ENCODE measurements around the gene STX10.
A peak's percentile ranks its signal among the peaks of the same experiment; 100 is the strongest.
"Not testable (repeated sequence)": the region's sequence is repeated elsewhere in the genome, so short reads cannot be mapped to it uniquely, and the experiment has no call there.

Gene STX10, protein sequence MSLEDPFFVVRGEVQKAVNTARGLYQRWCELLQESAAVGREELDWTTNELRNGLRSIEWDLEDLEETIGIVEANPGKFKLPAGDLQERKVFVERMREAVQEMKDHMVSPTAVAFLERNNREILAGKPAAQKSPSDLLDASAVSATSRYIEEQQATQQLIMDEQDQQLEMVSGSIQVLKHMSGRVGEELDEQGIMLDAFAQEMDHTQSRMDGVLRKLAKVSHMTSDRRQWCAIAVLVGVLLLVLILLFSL

DNA sequence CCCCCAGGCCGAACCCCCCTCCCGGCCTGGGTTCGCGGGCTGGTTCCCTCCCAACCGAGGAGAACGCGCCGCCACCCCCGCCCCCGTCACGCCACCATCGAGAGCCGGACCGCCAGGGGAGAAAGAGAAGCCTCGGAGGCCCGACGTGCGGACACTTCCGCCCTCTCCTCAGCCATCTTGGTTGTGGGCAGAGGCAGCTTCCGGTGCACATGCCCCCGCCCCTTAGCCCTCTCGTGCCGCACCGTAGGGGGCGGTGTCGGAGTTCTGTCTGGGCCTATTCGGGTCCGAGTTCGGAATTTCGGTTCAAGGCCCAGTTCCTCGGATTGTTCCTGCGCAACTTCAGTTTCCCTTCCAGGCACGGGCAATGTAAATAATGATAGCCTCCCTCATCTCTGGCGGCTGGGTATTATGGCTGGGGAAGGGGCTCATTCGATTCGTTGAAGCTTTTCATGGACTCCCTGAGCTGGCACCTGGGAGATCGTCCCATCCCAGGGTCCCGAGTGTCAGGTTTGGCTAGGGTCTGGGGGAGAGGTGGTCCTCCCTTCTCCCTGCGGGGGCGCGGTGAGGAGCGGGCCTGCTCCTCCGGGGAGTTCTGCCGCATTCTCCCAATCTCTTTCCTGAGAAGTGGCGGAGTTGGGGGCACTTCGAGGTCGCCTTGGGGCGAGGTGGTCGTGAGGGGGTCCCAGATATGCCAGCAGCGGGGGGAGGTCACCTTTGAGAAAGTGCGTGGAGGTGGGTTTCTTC lies at the start of gene STX10, which contains the start of gene IER2:
TSS of gene STX10 (minus strand) at position 189 of the 744 bp plus-strand sequence. CDS start 202 bp downstream, outside the sequence.
TSS of gene IER2 (plus strand) at position 225 of the 744 bp plus-strand sequence. CDS start 2,776 bp downstream, outside the sequence.
- DNase-seq (ENCODE audit: low spot score): peak; percentile 94

DNA sequence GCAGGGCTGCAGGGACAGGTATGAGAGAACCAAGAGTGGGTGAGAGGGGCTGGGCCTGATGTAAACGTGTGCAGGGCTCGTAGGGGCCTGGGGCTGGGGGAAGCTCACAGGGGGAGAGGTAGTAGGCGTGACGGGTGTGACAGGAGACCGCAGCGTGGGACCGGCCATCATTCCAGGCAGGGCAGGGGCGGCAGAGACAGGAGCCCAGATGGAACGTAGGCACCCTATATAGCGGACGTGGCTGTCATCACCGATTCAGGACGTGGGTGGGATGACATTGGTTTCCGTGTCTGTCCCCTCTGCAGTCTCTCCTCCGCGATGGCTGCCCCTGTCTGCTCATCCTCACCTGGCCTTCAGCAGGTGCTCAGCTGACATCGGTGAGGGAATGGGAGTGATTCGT lies 48.5 kb upstream of the STX10 start:
- no peak for DNase-seq (ENCODE audit: low spot score)

DNA sequence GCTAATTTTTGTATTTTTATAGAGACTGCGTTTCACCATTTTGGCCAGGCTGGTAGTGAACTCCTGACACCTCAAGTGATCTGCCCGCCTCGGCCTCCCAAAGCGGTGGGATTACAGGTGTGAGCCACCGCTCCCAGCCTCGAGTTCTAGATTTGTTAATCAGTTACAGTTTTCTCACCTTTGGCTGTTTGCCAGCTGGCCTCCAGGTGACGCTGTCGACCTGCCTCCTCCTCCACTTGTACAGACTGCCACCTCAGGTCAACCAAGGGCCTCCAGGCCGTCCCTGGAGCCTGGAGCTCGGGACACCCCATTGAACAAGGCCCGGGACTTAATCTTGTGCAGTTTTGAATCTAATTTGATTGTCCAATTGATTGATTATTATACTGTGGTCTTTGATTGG lies 45.5 kb upstream of the STX10 start:
- DNase-seq (ENCODE audit: low spot score): no peak

DNA sequence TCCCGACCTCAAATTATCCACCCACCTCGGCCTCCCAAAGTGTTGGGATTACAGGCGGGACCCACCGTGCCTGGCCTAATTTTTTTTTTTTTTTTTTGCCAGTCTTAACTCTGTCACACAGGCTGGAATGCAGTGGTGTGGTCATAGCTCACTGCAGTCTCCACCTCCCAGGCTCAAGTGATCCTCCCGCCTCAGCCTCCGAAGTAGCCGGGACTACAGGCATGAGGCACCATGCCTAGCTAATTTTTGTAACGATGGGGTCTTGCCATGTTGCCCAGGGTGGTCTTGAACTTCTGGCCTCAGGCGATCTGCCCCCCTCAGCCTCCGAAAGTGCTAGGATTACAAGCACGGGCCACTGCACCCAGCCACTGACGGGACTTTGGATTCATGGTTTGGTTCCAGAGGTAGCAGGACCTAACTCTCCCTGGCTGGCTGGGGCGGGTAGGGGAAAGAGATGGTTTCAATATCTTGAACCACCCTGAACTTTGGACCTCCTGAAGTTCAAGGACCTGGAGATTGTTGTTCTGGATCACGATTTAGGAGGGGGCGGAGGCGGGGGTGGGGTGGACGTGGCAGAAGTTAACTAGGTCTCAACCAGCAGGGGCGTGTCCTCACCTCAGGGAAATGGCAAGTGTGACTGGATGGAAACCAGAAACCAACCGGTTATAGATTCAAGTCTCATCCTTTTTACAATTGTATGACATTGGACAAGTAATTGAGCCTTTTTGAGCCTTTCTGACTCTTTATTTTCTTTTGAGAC lies 40.8 kb upstream of the STX10 start:
- no peak for DNase-seq (ENCODE audit: low spot score)

- DNase-seq (ENCODE audit: low spot score): no peak
Measured at GRCh38 chr19:13189600-13189999, 39.4 kb upstream of the STX10 start.

- no peak for DNase-seq (ENCODE audit: low spot score)
Measured at GRCh38 chr19:13187419-13187818, 37.2 kb upstream of the STX10 start.

GRCh38 chr19:13186688-13187087 lies 36.5 kb upstream of the STX10 start:
- DNase-seq (ENCODE audit: low spot score): not testable (repeated sequence)

GRCh38 chr19:13185763-13186657 lies 35.8 kb upstream of the STX10 start:
- DNase-seq (ENCODE audit: low spot score): not testable (repeated sequence)

DNA sequence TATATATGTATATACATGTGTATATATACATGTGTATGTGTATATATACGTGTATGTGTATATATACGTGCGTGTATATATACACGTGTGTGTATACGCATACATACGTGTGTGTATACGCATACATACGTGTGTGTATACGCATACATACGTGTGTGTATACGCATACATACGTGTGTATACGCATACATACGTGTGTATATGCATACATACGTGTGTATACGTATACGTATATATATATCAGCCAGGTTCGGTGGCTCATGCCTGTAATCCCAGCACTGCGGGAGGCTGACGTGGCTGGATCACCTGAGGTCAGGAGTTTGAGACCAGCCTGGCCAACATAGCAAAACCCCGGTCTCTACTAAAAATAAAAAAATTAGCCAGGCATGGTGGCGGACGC lies 34.8 kb upstream of the STX10 start:
- DNase-seq (ENCODE audit: low spot score): not testable (repeated sequence)

DNA sequence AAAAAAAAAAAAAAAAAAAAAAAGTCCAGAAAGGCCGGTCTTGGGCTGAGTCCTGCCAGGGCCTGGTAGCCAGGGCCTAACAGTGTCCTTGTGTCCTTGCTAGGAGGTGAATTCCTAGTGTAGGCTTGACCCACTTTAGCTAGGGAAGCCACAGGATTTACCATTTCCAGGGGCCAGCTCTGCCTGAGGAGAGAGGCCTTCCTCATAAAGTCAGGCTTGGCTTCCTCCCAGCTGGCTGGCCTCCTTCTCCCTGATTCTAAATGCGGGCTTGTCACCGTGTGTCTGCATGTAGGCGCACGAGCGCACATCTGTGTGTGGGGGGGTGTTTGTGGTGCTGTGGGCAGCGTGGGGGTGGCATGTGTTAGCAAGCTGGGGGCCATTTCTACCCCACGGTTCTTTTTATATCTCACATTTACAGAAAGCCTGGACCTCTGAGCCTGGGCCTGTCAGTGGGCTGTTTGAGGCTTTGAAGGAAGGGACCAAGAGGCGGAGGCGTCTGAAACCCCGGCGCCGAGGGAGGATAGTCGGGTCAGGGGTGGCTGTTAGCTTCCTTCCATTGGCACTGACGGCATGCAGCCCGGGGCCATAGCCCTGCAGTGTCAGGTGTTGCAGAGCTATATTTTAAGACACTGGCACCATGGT lies 31.7 kb upstream of the STX10 start:
- DNase-seq (ENCODE audit: low spot score): peak; percentile 78

DNA sequence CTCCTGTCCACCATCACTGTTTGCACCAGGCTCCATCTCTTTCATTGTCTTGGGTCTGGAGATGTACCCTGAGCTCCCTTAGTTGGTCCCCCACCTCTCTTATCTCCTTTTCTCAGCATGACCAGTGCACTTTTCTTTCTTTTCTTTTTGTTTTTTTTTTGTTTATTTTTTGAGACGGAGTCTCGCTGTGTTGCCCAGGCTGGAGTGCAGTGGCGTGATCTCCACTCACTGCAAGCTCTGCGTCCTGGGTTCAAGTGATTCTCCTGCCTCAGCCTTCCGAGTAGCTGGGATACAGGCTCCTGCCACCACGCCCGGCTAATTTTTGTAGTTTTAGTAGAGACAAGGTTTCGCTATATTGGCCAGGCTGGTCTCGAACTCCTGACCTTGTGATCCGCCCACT lies 28.1 kb upstream of the STX10 start:
- not testable (repeated sequence) for DNase-seq (ENCODE audit: low spot score)

DNA sequence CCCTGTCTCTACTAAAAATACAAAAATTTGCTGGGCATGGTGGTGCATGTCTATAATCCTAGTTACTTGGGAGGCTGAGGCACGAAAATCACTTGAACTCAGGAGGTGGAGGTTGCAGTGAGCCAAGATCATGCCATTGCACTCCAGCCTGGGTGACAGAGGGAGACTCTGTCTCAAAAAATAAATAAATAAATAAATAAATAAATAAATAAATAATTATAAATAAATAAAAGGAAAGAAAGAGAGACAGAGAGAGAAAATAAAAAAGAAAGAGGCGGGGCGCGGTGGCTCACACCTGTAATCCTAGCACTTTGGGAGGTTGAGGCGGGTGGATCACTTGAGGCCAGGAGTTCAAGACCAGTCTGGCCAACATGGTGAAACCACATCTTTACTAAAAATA lies 27.4 kb upstream of the STX10 start:
- DNase-seq (ENCODE audit: low spot score): not testable (repeated sequence)

DNA sequence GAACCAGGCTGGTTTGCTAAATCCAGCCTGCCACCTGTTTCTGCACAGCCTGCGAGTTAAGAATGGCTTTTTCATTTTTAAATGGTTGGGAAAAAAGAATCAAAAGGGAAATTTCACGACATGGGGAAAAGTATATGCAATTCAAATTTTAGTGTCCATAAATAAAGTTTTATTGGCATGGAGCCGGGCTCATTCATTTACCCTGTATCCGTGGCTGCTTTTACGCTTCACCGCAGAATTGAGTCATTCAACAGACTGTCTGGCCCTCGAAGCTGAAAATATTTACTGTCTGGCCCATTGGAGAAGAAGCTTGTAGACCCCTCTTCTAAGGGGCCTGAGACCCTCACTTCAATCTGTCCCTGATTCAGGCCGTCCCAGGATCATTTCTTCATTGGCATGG lies 26.2 kb upstream of the STX10 start:
- no peak for DNase-seq (ENCODE audit: low spot score)

GRCh38 chr19:13173139-13173737 lies 23.1 kb upstream of the STX10 start:
- DNase-seq (ENCODE audit: low spot score): no peak

- no peak for DNase-seq (ENCODE audit: low spot score)
Measured at GRCh38 chr19:13172346-13173138, 22.4 kb upstream of the STX10 start.

- DNase-seq (ENCODE audit: low spot score): no peak
Measured at GRCh38 chr19:13171146-13171545, 21.0 kb upstream of the STX10 start.

DNA sequence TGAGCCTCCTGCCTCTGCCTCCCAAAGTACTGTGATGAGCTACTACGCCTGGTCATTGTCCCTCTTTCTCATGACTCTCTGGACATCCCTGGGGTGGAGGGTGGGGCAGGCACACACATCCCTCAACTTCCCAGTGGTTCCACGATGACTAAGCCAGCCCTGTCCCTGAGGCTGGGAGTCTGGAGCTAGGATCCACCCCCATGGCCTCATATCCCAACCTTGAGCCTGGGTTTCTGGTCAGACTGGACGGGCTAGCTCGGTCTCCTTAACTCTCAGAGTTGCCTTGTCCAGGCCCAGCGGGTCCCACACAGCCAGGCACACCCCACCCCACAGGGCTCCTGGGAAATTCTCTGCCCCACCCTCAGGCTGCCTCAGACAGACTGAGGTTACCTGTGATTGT lies 19.6 kb upstream of the STX10 start:
- no peak for DNase-seq (ENCODE audit: low spot score)

- not testable (repeated sequence) for DNase-seq (ENCODE audit: low spot score)
Measured at GRCh38 chr19:13166151-13166550, 16.0 kb upstream of the STX10 start.

GRCh38 chr19:13165162-13165997 lies 15.2 kb upstream of the STX10 start:
- no peak for DNase-seq (ENCODE audit: low spot score)

Data from left forelimb (tissue), 1 donor.